Activated CD8-positive, alpha-beta T cell treated with anti-CD3 and anti-CD28 coated beads for 36 hours (primary cell): ENCODE data around the gene CETN1. TPM values are rescaled to one million over a fixed set of nuclear protein-coding genes. Genes with fewer than 3 reads are reported as not detected.

ENCODE experiments used
- ATAC-seq: fragments of 200-7000 bp; cut with Tn5 transposase; one replicate; pipeline ENCODE4 v1.10.0; 2021; ENCODE audit warnings: mild to moderate bottlenecking, moderate library complexity
- CTCF ChIA-PET: fragments of 350-600 bp; sonication (Branson Sonifier 250); formaldehyde crosslinking; loops from one replicate; lab custom pipeline; 2021; ENCODE audit warnings: antibody characterized with exemption; lab: Charles Lee
- POLR2A ChIA-PET: fragments of 350-600 bp; sonication (Branson Sonifier 250); formaldehyde crosslinking; loops from one replicate; lab custom pipeline; 2021; ENCODE audit warnings: antibody characterized with exemption; lab: Charles Lee
- DNase-seq: peaks from one replicate; pipeline ENCODE4 v3.0.0-alpha.2; 2020
- H3K27ac Mint-ChIP-seq: one replicate; pipeline ENCODE4 v1.8.0; 2021; ENCODE audit warnings: mild to moderate bottlenecking, mixed read lengths
- H3K27me3 Mint-ChIP-seq: one replicate; pipeline ENCODE4 v1.8.0; 2021; ENCODE audit warnings: mixed read lengths
- H3K36me3 Mint-ChIP-seq: one replicate; pipeline ENCODE4 v1.8.0; 2021; ENCODE audit warnings: low read depth, mixed read lengths
- H3K4me1 Mint-ChIP-seq: one replicate; pipeline ENCODE4 v1.8.0; 2021; ENCODE audit warnings: low read depth, mixed read lengths
- H3K4me3 Mint-ChIP-seq: one replicate; pipeline ENCODE4 v1.8.0; 2021; ENCODE audit warnings: mild to moderate bottlenecking, moderate library complexity, mixed read lengths
- H3K9me3 Mint-ChIP-seq: one replicate; pipeline ENCODE4 v1.8.0; 2021; ENCODE audit warnings: mixed read lengths
- CTCF ChIP-seq: fragments of 200-600 bp; IDR thresholded peaks from one replicate; pipeline ENCODE4 v1.8.0; 2022; ENCODE audit warnings: antibody characterized with exemption, mild to moderate bottlenecking
- intact Hi-C: fragments of 100-400 bp; cut with micrococcal nuclease; formaldehyde crosslinking; loops from one replicate; pipeline ENCODE4 v1.10.0; 2022
- total RNA-seq, 2 experiments: library from RNA; stranded (reverse); gene quantifications; one replicate each; pipeline ENCODE4 v1.2.3, GENCODE V29; 2021

The CETN1 gene
- total RNA-seq, 2 experiments from 2014 or later = not detected

DNA sequence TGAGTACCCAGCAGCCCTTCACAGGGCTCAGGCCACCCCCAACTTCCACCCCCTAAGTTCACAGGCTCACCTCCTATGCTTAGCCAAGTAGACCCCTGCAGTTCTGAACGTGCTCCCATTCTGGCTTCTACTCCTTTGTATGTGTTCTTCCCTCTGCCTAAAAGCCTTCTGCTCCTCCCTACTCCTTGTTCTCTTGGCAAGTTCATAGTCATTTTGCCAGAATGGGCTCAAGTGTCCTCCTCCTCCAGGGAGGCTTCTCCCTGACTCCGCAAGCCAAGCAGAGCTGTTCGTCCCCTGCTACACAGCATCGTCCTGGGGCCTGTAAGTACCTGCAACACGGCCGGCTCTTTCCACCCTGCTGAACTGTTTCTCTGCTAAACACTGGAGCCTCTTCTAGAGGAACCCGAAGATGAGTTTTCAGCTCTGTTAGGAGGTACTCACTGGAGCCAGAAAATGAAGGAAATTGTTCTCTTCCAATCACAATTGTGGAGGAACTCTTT lies 14.6 kb upstream of the CETN1 start:
- ATAC-seq = no peak
- H3K36me3 Mint-ChIP-seq = no peaks in the 10 kb centered on the region
- no peak overlapping the region for H3K4me3 Mint-ChIP-seq

GRCh38 chr18:567122-567521 lies 13.1 kb upstream of the CETN1 start:
- CTCF ChIA-PET = no interaction called here

More for the DNA sequence above, 14.6 kb upstream of the CETN1 start:
- Mint-ChIP-seq H3K4me1 (no peaks in the 10 kb centered on the region), H3K27me3 (peaks cover 4% of the 10 kb centered on the region), H3K9me3 (no peaks in the 10 kb centered on the region), H3K27ac (no peak overlapping the region)
- intact Hi-C loops = no loop called here
- DNase-seq = no peak
- ChIA-PET CTCF (no interaction called here), POLR2A (no interaction called here)
- TF ChIP-seq CTCF = no peak

GRCh38 chr18:568731-569130 lies 11.4 kb upstream of the CETN1 start:
- ATAC-seq (no peak), DNase-seq (no peak)
- CTCF ChIA-PET = no interaction called here
- Mint-ChIP-seq H3K36me3 (no peaks in the 10 kb centered on the region), H3K4me3 (no peak overlapping the region), H3K4me1 (no peaks in the 10 kb centered on the region), H3K27me3 (peaks cover 4% of the 10 kb centered on the region), H3K27ac (no peak overlapping the region), H3K9me3 (no peaks in the 10 kb centered on the region)
- no peak for TF ChIP-seq CTCF
- intact Hi-C loops = no loop called here
- POLR2A ChIA-PET = no interaction called here

More at GRCh38 chr18:567122-567521, 13.1 kb upstream of the CETN1 start:
- Mint-ChIP-seq H3K4me3 (no peak overlapping the region), H3K4me1 (no peaks in the 10 kb centered on the region), H3K27ac (no peak overlapping the region), H3K9me3 (no peaks in the 10 kb centered on the region), H3K27me3 (peaks cover 4% of the 10 kb centered on the region), H3K36me3 (no peaks in the 10 kb centered on the region)
- no peak for TF ChIP-seq CTCF
- intact Hi-C loops = no loop called here
- ATAC-seq (no peak), DNase-seq (no peak)
- POLR2A ChIA-PET = no interaction called here

GRCh38 chr18:570256-570655 lies 9.9 kb upstream of the CETN1 start:
- Mint-ChIP-seq H3K9me3 (no peaks in the 10 kb centered on the region), H3K4me3 (no peak overlapping the region), H3K4me1 (no peaks in the 10 kb centered on the region), H3K27ac (no peak overlapping the region), H3K27me3 (peaks cover 4% of the 10 kb centered on the region), H3K36me3 (no peaks in the 10 kb centered on the region)
- ATAC-seq = no peak
- CTCF ChIA-PET = interaction anchor here (1.6 kb wide), 1 partner anchor 9 kb away, joined by 4 read pairs; no protein-coding TSS in a partner anchor
- DNase-seq = no peak
- no peak for TF ChIP-seq CTCF
- POLR2A ChIA-PET = no interaction called here
- intact Hi-C loops = no loop called here

DNA sequence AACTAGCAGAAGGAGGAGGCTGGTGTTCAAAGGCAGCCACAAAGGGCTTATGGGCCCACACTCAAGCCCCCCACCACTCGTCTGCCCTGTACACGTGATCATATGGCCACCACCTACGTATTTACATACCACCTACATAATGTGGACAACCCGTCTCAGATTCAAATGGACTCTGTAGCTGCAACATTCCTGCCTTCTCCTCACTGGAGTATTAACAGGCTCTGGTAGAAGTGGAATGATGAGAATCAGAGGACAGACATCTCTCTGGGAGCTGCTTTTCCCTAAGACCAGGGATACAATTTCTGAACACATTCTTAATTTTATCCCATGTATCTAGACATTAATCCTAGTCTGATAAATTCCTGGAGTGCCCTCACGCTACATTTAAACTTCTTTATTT lies 9.5 kb upstream of the CETN1 start:
- Mint-ChIP-seq H3K9me3 (no peaks in the 10 kb centered on the region), H3K4me1 (no peaks in the 10 kb centered on the region), H3K27me3 (no peaks in the 10 kb centered on the region), H3K4me3 (no peak overlapping the region), H3K27ac (no peak overlapping the region), H3K36me3 (no peaks in the 10 kb centered on the region)
- ChIA-PET CTCF (interaction anchor here (1.6 kb wide), 1 partner anchor 9 kb away, joined by 4 read pairs; no protein-coding TSS in a partner anchor), POLR2A (no interaction called here)
- no peak for TF ChIP-seq CTCF
- ATAC-seq (no peak), DNase-seq (no peak)
- intact Hi-C loops = no loop called here
